Measurements from ENCODE around the gene ADGRB3. TPM values are rescaled to one million over a fixed set of nuclear protein-coding genes. Genes with fewer than 3 reads are reported as not detected.
"Not testable (repeated sequence)": the region's sequence is repeated elsewhere in the genome, so short reads cannot be mapped to it uniquely, and the experiment has no call there.

Gene ADGRB3
- polyA plus RNA-seq, 1 donor = 5.9 TPM

GRCh38 chr6:68740828-68741500 lies 105.9 kb downstream of the ADGRB3 start:
- DNase-seq = no peak

GRCh38 chr6:68741501-68742386 lies 106.7 kb downstream of the ADGRB3 start:
- DNase-seq = no peak

GRCh38 chr6:68743099-68743498 lies 108.0 kb downstream of the ADGRB3 start:
- no peak for DNase-seq

- not testable (repeated sequence) for DNase-seq
Observed at GRCh38 chr6:68744376-68744775, 109.3 kb downstream of the ADGRB3 start.

- no peak for DNase-seq
Observed at GRCh38 chr6:68746376-68746775, 111.3 kb downstream of the ADGRB3 start.

GRCh38 chr6:68747110-68747790 lies 112.2 kb downstream of the ADGRB3 start:
- no peak for DNase-seq

DNA sequence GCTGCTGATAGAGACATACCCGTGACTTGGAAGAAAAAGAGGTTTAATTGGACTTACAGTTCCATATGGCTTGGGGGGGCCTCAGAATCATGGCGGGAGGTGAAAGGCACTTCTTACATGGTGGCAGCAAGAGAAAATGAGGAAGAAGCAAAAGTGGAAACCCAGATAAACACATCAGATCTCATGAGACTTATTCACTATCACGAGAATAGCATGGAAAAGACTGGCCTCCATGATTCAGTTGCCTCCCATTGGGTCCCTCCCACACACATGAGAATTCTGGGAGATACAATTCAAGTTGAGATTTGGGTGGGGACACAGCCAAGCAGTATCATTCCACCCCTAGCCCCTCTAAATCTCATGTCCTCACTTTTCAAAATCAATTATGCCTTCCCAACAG lies 112.8 kb downstream of the ADGRB3 start:
- not testable (repeated sequence) for DNase-seq

GRCh38 chr6:68754681-68755213 lies 119.7 kb downstream of the ADGRB3 start:
- DNase-seq = no peak

DNA sequence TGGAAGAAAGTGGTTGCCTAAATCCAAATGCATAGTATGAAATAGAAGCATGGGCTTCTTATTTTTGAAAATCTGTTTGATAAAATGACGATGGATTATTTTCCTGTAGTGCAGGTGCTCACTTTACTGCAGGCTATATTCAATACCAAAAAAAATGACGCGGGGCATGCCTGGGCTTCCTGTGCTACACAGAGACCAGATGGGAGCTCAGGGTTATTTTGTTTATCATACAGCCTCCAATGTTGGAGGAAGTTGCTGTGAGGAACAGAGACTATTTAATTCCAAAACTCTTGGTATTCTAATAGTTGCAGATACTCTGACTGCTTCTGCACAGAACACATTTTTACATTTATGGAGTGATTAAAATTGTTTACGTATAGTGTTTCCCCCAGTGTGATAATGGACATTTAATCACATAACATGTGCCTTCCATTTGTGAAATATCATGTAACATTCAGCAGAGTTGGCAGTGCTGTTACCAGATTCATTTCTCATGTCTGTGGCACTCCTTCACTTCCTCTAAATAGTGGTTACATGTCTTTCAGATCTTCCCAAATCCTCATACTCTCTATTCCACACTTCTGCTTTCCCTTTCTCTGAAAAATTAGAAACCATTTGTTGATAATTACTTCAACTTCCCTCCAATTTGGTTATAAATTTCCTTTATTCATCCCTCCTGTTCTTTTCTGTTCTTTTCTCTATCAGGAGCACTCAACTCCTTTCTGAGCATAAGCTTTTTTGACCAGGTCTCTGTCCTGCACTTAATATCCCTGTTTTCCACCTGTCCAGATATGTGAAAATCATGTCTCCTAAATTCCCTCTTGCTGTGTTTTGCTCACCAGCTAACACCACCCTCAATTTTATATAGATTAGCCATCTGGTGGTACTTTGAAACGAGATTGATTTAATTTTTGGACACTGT lies 121.6 kb downstream of the ADGRB3 start:
- no peak for DNase-seq

GRCh38 chr6:68757821-68758220 lies 122.7 kb downstream of the ADGRB3 start:
- no peak for DNase-seq

- DNase-seq = no peak
Observed at GRCh38 chr6:68758559-68758958, 123.5 kb downstream of the ADGRB3 start.

DNA sequence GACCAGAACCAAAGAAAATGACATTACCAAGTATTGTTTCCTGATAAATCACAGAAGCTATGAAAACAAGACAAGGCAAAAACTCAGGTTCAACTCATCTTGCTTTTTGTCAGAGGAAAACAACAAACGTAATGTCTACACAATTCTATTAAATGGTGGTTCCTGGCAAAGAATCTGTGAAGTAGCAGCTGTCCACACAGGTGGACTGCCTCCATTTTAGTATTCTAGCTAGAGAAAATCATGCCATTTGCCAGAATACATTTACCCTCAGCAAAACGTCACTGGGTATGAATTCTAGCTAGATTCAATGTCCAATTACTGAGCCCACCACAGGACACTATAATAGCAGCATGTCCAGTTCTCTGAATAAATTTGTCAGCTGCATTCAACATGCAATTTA lies 125.4 kb downstream of the ADGRB3 start:
- no peak for DNase-seq

DNA sequence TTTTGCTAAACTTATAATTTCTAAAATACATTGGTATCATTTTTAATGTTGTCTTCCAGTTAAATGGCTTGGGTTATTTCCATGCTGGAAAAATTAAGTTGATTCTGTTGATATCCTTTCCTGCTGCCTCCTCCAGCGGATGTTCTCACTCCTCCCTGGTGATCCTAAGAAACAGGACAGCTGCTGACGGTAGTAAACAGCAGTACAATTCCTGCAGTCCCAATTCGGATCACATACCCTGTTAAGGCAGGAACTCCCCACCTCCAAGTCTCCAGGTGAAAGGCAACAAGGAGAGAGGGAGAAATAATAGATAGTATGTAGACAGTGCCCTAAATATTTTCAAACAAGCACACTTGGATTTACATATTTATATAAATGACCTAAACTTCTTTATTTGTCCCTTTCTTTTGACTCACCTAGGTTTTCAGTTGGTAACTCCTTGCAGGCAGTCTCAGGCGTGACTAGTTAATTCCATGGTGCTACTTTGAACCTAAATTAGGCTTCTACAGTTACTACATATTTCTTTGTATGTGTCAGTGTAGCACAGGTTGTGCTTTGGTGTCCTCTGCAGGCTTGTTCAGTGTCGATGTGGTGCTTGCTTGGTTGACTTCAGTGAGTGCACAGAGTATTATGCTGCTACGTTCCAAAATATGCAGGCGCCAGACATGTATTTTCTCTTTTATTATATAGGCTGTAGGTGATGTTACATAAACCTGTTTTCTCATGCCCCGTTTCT lies 126.0 kb downstream of the ADGRB3 start:
- DNase-seq = no peak

DNA sequence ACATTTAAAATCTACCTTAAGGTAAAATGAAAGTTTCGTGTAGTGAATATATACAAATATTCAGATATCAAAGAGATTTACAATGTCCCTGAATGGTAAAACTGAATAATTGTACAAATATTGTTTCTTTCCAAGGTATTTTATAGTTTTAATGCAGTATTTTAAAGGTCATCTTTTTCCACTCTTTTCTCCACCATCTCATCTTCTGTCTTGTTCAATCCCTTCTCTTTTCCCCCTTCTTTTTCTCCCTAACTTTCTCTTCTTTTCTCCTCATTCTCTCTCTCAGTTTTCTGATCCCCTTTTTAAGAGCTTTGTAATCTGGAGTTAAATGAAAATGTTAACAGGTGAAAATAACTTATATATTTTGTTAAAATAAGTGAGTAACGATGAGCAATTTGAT lies 126.9 kb downstream of the ADGRB3 start:
- DNase-seq = no peak

DNA sequence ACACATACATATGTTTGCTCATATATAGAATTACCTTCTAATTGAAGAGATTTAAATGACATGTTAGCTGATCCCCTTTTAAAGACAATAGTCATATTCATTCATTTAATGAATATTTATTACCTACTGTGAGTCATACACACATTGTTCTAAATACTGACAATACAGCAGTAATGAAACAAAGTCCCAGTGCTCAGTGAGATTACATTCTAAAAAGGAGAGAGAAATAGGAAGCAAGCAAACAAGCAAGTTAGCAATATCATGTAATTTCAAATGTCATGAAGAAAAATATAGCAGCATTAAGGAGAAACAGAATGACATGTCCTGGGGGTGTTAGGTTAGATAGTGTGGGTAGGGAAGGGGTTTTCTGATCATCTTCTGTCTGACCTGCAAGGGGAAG lies 136.3 kb downstream of the ADGRB3 start:
- DNase-seq = no peak

GRCh38 chr6:68774843-68775242 lies 139.8 kb downstream of the ADGRB3 start:
- DNase-seq = no peak

- DNase-seq = no peak
Observed at GRCh38 chr6:68776354-68776753, 141.3 kb downstream of the ADGRB3 start.

DNA sequence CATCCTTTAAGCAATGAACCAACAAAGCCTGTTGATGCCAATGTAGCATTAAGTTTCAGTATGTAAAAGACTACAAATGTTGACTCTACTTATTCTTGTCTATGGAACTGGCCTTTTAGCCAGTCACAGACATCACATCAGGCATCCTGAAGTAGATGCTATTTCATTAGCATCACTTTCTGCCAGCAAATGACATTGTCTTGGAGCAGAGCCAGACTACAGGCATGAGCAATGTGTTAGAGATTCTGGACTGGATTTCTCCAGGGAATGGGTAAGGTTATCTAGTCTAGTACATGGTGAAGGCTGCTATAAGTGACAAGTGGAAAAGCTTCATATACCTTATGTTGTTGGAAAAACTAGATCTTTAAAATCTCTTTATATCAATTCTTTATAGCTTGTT lies 142.9 kb downstream of the ADGRB3 start:
- no peak for DNase-seq

DNA sequence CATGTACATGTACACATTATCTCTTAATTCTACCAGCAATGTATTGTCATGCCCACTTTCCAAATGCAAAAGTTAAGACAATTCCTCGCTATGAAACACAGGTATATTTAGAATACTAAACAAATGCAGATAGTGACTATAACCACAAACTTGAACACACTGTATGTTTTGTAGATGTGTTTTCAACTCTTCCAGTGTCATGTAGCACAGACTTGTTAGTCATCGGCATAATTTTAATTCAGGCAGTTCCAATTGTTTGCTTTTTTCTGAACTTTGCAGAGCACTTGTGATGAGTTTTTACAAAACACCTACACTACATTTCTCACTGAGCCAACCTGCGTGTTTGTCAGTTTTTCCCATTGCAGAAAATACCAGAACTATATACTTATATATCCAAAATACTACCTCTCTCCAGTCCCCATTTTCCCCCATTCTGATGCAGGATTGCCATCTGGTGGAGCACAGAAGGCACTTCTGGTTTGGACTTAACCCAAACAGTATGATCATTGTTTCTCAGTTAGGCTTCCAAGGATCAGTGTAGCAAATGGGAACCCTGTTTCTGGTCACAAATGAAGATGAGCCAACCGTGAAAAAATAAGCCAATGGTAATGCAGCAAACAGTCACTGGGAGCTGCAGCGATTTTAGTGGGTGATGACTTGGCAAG lies 143.4 kb downstream of the ADGRB3 start:
- DNase-seq = peak; percentile 31

- no peak for DNase-seq
Observed at GRCh38 chr6:68779366-68779765, 144.3 kb downstream of the ADGRB3 start.
